GM13977 (cell line): ENCODE data around the gene ZRANB2.

Experiments used
- DNase-seq: peaks from one replicate; pipeline ENCODE4 v3.0.0; 2012; ENCODE audit warnings: low spot score
- in situ Hi-C: fragments of 300-500 bp; cut with MboI; formaldehyde crosslinking; loops from one replicate; pipeline ENCODE4 v1.12.0; 2022; ENCODE audit warnings: low sequenced_read_pairs, low pct_unique_long_range_greater_than_20kb, mixed read lengths, inconsistent platforms; ENCODE audit not compliant: unreplicated experiment
- TF ChIP-seq, protein P1 (sequence below): IDR thresholded peaks from 2 replicates; pipeline ENCODE4 v1.5.1; 2012; ENCODE audit warnings: mild to moderate bottlenecking, control low read depth; ENCODE audit not compliant: insufficient read depth; ENCODE audit errors: extremely low read depth, missing control alignments

Gene ZRANB2

DNA sequence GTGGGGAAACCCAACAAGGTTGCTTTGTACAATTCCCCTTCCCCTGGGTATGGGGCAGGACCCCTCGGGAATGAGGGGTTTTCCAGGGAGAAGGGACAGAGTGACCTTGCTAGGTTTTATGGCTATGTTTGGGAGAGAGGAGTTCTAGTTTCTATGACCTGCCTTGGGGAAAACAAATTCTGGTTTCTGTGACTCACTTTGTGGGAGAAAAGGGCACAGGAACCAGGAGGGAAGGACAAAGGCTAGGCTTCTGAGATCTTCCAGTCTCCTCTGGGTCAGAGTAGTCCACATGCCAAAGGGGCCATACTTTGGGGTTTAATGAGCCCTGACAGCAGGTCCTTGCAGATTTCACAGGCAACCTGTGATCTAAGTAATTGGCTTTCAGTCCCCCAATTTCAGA lies 27.7 kb downstream of the ZRANB2 start:
- in situ Hi-C loops, result loop anchor here (10.0 kb wide), 1 partner anchor 368 kb away; no protein-coding TSS in a partner anchor
- TF ChIP-seq, protein P1, sequence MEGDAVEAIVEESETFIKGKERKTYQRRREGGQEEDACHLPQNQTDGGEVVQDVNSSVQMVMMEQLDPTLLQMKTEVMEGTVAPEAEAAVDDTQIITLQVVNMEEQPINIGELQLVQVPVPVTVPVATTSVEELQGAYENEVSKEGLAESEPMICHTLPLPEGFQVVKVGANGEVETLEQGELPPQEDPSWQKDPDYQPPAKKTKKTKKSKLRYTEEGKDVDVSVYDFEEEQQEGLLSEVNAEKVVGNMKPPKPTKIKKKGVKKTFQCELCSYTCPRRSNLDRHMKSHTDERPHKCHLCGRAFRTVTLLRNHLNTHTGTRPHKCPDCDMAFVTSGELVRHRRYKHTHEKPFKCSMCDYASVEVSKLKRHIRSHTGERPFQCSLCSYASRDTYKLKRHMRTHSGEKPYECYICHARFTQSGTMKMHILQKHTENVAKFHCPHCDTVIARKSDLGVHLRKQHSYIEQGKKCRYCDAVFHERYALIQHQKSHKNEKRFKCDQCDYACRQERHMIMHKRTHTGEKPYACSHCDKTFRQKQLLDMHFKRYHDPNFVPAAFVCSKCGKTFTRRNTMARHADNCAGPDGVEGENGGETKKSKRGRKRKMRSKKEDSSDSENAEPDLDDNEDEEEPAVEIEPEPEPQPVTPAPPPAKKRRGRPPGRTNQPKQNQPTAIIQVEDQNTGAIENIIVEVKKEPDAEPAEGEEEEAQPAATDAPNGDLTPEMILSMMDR, result no peak
- no peak for DNase-seq

DNA sequence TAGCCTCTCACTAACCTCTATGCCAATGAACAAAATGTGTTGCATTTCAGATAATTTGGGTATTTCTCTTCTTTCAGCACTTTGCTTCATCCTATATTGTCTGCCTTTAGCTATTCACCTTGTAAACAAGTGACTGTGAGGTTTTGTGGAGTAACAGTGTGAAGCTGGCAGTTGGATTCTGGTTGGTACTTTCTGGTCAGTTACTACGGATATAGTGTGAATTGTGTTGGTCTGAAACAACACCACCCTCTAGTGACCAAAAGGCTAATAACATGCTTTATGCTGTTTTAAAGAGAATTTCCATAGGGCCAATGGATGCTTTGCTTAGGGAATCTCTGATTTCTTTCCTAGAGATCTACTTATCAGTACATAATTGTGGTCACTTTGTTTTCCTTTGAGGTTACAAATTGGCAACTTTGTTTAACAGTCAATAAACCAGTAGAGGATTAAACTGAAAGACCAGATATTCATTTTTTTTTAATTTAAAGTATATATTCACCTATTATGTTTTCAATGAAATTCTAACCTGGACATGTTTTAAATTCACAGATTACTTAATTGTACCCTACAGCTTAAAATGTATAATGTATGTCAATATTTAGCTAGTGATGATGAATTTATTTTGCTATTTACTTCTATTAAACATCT lies 30.8 kb downstream of the ZRANB2 start:
- TF ChIP-seq, protein P1, result peak; percentile 73
- DNase-seq, result peak; percentile 81
- in situ Hi-C loops, result loop anchor here (10.0 kb wide), 1 partner anchor 365 kb away; no protein-coding TSS in a partner anchor

DNA sequence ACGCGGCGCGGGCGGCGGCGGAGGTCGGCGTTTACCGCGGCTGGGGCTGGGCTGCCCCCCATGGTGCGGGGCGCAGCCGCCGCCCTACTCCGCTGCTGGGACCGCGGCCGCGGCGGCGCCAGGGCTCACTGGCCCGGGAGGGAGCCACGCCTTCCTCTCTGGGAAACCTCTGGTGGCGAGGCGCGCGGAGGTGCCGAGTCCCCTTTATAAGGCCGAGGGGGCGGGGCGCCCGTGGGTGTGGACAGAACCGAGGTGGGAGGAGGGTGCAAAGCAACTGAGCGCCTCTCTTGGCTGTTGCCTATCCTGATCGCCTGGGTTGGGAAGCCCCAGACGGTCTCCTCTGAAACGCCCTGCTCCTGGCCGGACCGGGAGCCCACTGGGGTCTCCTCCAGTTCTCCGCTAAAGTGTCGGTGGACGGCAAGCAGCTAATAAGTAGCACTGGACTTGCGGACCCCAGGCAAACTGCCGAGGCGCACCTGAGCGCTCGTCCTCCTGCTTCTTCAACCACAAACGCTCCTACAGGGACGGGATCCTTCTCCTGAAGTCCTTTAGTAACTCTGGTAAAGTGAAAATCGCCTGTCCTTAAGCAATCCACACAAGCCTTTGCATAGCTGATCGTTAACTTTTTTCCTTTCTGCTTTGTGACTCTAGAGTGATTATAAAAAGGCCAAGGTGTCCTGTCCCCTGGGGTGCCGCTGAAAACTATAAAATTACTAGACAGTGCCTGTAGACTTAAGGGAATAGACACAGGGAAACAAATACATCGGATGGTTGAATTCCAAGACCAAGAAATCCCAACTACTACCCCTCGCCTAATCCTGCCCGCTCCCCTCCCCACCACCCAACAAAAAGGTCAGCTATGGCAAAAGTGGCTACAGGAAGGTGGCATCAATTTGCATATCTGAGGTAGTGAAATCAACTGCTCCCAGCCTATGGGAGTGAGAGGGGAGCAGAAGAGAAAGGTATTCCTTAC lies 32.9 kb downstream of the ZRANB2 start, which contains the start of gene PTGER3:
Gene PTGER3, minus strand, starts transcription at position 182 of the 973 bp plus-strand sequence. CDS start 239 bp downstream, outside the sequence.
- DNase-seq, result peak; percentile 47
- TF ChIP-seq, protein P1, result no peak
- in situ Hi-C loops, result no loop called here

DNA sequence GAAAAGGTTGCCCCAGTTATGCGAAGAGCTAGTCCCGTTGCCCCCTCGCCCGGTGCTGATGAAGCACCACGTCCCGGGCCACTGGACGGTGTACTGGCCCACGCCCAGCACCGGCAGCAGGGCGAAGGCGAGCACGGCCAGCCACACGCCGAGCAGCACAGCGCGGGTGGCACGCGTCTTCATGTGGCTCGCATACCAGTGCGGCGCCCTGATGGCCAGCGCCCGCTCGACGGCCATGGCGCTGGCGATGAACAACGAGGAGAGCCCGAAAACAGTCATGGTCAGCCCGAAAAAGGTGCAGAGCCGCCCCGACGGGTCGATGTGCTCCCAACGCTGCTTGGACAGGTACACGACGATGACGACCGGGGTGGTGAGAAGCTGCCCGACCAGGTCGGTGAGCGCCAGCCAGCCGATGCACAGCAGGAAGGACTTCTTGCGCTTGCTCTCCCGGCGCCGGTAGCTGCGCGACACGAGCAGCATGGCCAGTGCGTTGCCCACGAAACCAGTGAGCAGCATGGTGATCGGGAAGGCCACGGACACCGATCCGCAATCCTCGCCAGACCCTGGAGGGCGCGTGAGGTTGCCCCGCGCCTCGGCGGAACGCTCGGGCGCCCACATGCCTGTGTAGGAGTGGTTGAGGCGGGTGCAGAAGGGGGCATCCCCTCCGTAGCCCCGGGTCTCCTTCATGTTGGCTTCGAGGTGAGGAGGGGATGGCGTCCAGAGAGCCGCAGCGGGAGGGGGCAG lies 33.8 kb downstream of the ZRANB2 start:
- in situ Hi-C loops, result no loop called here
- TF ChIP-seq, protein P1, result no peak
- no peak for DNase-seq

DNA sequence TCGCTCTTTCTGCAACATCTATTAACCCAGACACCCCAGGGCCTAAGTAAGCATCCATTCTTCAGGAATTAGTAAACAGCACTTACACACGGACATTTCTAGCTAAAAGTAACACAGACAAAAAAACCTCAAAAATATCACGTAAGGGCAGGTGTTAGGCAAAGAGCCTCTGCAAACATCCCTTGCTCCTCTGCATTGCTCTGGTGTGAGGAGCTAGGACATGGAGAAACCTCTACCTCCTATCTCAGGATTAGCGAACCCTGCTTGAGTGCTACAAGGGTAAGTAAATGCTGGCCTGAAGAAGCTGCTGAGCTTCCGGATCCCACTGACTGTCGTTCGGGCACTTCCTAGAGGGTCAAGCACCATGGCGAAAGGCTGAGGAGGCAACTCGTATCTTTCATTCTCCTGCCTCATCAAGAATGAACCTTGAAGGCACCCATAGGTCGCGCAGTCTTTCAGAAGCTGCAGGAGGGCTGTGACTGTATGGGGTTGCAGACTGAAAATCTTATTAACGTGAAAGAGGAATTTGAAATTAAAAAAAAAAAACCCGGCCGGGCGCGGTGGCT lies 35.3 kb downstream of the ZRANB2 start:
- DNase-seq, result no peak
- in situ Hi-C loops, result no loop called here
- TF ChIP-seq, protein P1, result no peak

- in situ Hi-C loops, result no loop called here
- TF ChIP-seq, protein P1, result no peak
- no peak for DNase-seq
Measured at GRCh38 chr1:71044833-71045232, 36.0 kb downstream of the ZRANB2 start.
